ENCODE measurements around the gene OXTR. TPM values are rescaled to one million over a fixed set of nuclear protein-coding genes. Genes with fewer than 3 reads are reported as not detected.

OXTR gene
- total RNA-seq, 1 experiment from 2014 or later = 3.6 TPM

- Mint-ChIP-seq H3K27ac (no peak overlapping the region), H3K36me3 (no peaks in the 10 kb centered on the region), H3K9me3 (no peaks in the 10 kb centered on the region), H3K4me3 (no peak overlapping the region), H3K4me1 (no peaks in the 10 kb centered on the region; the same call in 1 of the 2 replicates), H3K27me3 (ENCODE audit: low read depth) (peaks cover 18% of the 10 kb centered on the region)
- DNase-seq (ENCODE audit: low spot score) (no peak), ATAC-seq (no peak)
- CTCF ChIA-PET = no interaction called here
- TF ChIP-seq FOXK1 (CRISPR knock-in tag; IDR thresholded peaks at IDR 0.05) (no peak), ZNF423 (CRISPR knock-in tag; IDR thresholded peaks at IDR 0.05) (no peak), PRRX2 (CRISPR knock-in tag; IDR thresholded peaks at IDR 0.05) (no peak), ZNF263 (CRISPR knock-in tag; IDR thresholded peaks at IDR 0.05; ENCODE audit: low read depth) (no peak), CTCF (IDR thresholded peaks at IDR 0.05) (no peak), GRHL2 (CRISPR knock-in tag; IDR thresholded peaks at IDR 0.05; ENCODE audit: insufficient replicate concordance, severe bottlenecking) (no peak), RELA (CRISPR knock-in tag; IDR thresholded peaks at IDR 0.05; ENCODE audit: borderline replicate concordance) (no peak), E2F1 (CRISPR knock-in tag; IDR thresholded peaks at IDR 0.05) (no peak), ZNF416 (CRISPR knock-in tag; IDR thresholded peaks at IDR 0.05) (no peak), ELF4 (CRISPR knock-in tag; IDR thresholded peaks at IDR 0.05; ENCODE audit: low read depth) (no peak), FOXP1 (CRISPR knock-in tag; IDR thresholded peaks at IDR 0.05; ENCODE audit: borderline replicate concordance) (no peak)
- POLR2A ChIA-PET = no interaction called here
Measured at GRCh38 chr3:8761866-8762265, 7.5 kb downstream of the OXTR start.

- no peak for TF ChIP-seq FOXJ3 (CRISPR knock-in tag; IDR thresholded peaks at IDR 0.05; ENCODE audit: borderline replicate concordance)
- Mint-ChIP-seq H3K4me3 (no peak overlapping the region), H3K27ac (no peak overlapping the region), H3K9me3 (no peaks in the 10 kb centered on the region), H3K27me3 (ENCODE audit: low read depth) (peaks cover 4% of the 10 kb centered on the region), H3K36me3 (no peaks in the 10 kb centered on the region), H3K4me1 (no peaks in the 10 kb centered on the region; the same call in 1 of the 2 replicates)
- ChIA-PET POLR2A (no interaction called here), CTCF (interaction anchor here (3.1 kb wide), 1 partner anchor 9 kb away, joined by 18 read pairs; the partner anchor contains the start of gene OXTR)
- ATAC-seq (no peak), DNase-seq (ENCODE audit: low spot score) (no peak)
Measured at GRCh38 chr3:8760506-8760905, 8.9 kb downstream of the OXTR start.

- Mint-ChIP-seq H3K27me3 (ENCODE audit: low read depth) (peaks cover 2% of the 10 kb centered on the region; the same call in 1 of the 2 replicates), H3K4me1 (no peaks in the 10 kb centered on the region; the same call in 1 of the 2 replicates), H3K4me3 (no peak overlapping the region), H3K36me3 (no peaks in the 10 kb centered on the region), H3K9me3 (no peaks in the 10 kb centered on the region), H3K27ac (no peak overlapping the region)
- no peak for ATAC-seq
- no peak for DNase-seq (ENCODE audit: low spot score)
- CTCF ChIA-PET = interaction anchor here (1.4 to 3.1 kb wide), 2 partner anchors 9 to 28 kb away, joined by 5 to 18 read pairs; partner anchors contain the start of gene OXTR
- POLR2A ChIA-PET = no interaction called here
- no peak for TF ChIP-seq OVOL2 (CRISPR knock-in tag; IDR thresholded peaks at IDR 0.05; ENCODE audit: borderline replicate concordance)
- no peak for TF ChIP-seq TP53 (CRISPR knock-in tag; IDR thresholded peaks at IDR 0.05)
Measured at GRCh38 chr3:8760091-8760490, 9.3 kb downstream of the OXTR start.

GRCh38 chr3:8759038-8759707, 10.2 kb downstream of the OXTR start:
- Mint-ChIP-seq H3K27ac (no peak overlapping the region), H3K36me3 (no peaks in the 10 kb centered on the region), H3K27me3 (ENCODE audit: low read depth) (no peaks in the 10 kb centered on the region; the same call in 1 of the 2 replicates), H3K4me1 (no peaks in the 10 kb centered on the region; the same call in 1 of the 2 replicates), H3K4me3 (no peak overlapping the region), H3K9me3 (no peaks in the 10 kb centered on the region)
- TF ChIP-seq ATF1 (CRISPR knock-in tag; IDR thresholded peaks at IDR 0.05) (no peak), E2F4 (CRISPR knock-in tag; IDR thresholded peaks at IDR 0.05; ENCODE audit: borderline replicate concordance, low read depth) (no peak), PRDM15 (CRISPR knock-in tag; IDR thresholded peaks at IDR 0.05) (no peak), IRF2 (CRISPR knock-in tag; IDR thresholded peaks at IDR 0.05; ENCODE audit: borderline replicate concordance, low read depth) (no peak), CREM (CRISPR knock-in tag; IDR thresholded peaks at IDR 0.05) (no peak), ZNF416 (CRISPR knock-in tag; IDR thresholded peaks at IDR 0.05) (no peak), MXD4 (CRISPR knock-in tag; IDR thresholded peaks at IDR 0.05; ENCODE audit: borderline replicate concordance) (no peak)
- ATAC-seq = no peak
- CTCF ChIA-PET = interaction anchor here (1.3 to 3.1 kb wide), 3 partner anchors 10 to 45 kb away, joined by 3 to 18 read pairs (median 5); partner anchors contain the start of gene OXTR
- POLR2A ChIA-PET = no interaction called here
- DNase-seq (ENCODE audit: low spot score) = no peak
